ENCODE data around the gene HVCN1.

Gene HVCN1

GRCh38 chr12:110699591-110700445 is 10.9 kb upstream of the HVCN1 start:
- no peak for DNase-seq (ENCODE audit: extremely low read depth in 1 of 2, low read depth in 1 of 2)

- DNase-seq (ENCODE audit: extremely low read depth in 1 of 2, low read depth in 1 of 2), result peak; percentile 46 to 64
These were observed 9.4 kb upstream of the HVCN1 start for GRCh38 chr12:110698171-110698902.

GRCh38 chr12:110697236-110697635 is 8.3 kb upstream of the HVCN1 start:
- DNase-seq (ENCODE audit: extremely low read depth in 1 of 2, low read depth in 1 of 2), result no peak

GRCh38 chr12:110696283-110696682 is 7.4 kb upstream of the HVCN1 start:
- DNase-seq (ENCODE audit: extremely low read depth in 1 of 2, low read depth in 1 of 2), result no peak

GRCh38 chr12:110694330-110694901 is 5.5 kb upstream of the HVCN1 start:
- DNase-seq (ENCODE audit: extremely low read depth in 1 of 2, low read depth in 1 of 2), result no peak

GRCh38 chr12:110693731-110694130 is 4.8 kb upstream of the HVCN1 start:
- no peak for DNase-seq (ENCODE audit: extremely low read depth in 1 of 2, low read depth in 1 of 2)

GRCh38 chr12:110690127-110690430 is 1.2 kb upstream of the HVCN1 start:
- no peak for DNase-seq (ENCODE audit: extremely low read depth in 1 of 2, low read depth in 1 of 2)

GRCh38 chr12:110689281-110690126 is 589 bp upstream of the HVCN1 start:
- DNase-seq (ENCODE audit: extremely low read depth in 1 of 2, low read depth in 1 of 2), result peak; percentile 34 to 40

- no peak for DNase-seq (ENCODE audit: extremely low read depth in 1 of 2, low read depth in 1 of 2)
These were observed 1.3 kb downstream of the HVCN1 start for GRCh38 chr12:110687396-110688169.

- no peak for DNase-seq (ENCODE audit: extremely low read depth in 1 of 2, low read depth in 1 of 2)
These were observed 2.5 kb downstream of the HVCN1 start for GRCh38 chr12:110686294-110686903.

GRCh38 chr12:110684312-110684836 is 4.5 kb downstream of the HVCN1 start:
- DNase-seq (ENCODE audit: extremely low read depth in 1 of 2, low read depth in 1 of 2), result no peak

- no peak for DNase-seq (ENCODE audit: extremely low read depth in 1 of 2, low read depth in 1 of 2)
These were observed 5.0 kb downstream of the HVCN1 start for GRCh38 chr12:110683888-110684287.

GRCh38 chr12:110680032-110680431 is 8.9 kb downstream of the HVCN1 start:
- DNase-seq (ENCODE audit: extremely low read depth in 1 of 2, low read depth in 1 of 2), result no peak

GRCh38 chr12:110679201-110679600 is 9.7 kb downstream of the HVCN1 start:
- DNase-seq (ENCODE audit: extremely low read depth in 1 of 2, low read depth in 1 of 2), result no peak

GRCh38 chr12:110677982-110678381 is 10.9 kb downstream of the HVCN1 start:
- DNase-seq (ENCODE audit: extremely low read depth in 1 of 2, low read depth in 1 of 2), result no peak

GRCh38 chr12:110677206-110677911 is 11.6 kb downstream of the HVCN1 start:
- DNase-seq (ENCODE audit: extremely low read depth in 1 of 2, low read depth in 1 of 2), result no peak

GRCh38 chr12:110676171-110676570 is 12.7 kb downstream of the HVCN1 start:
- DNase-seq (ENCODE audit: extremely low read depth in 1 of 2, low read depth in 1 of 2), result no peak

GRCh38 chr12:110670161-110670701 is 18.7 kb downstream of the HVCN1 start:
- peak in 1 of 2 donors; percentile 22 for DNase-seq (ENCODE audit: extremely low read depth in 1 of 2, low read depth in 1 of 2)

GRCh38 chr12:110669193-110669502 is 19.8 kb downstream of the HVCN1 start:
- no peak for DNase-seq (ENCODE audit: extremely low read depth in 1 of 2, low read depth in 1 of 2)

Data from stimulated activated CD8-positive, alpha-beta memory T cell treated with anti-CD3 and anti-CD28 coated beads, Interleukin-7, amount 100 ng/mL, for 48 hours (primary cell).